Thyroid gland (tissue), 4 donors: ENCODE measurements around the gene TMEM208. TPM values are rescaled to one million over a fixed set of nuclear protein-coding genes. Genes with fewer than 3 reads are reported as not detected.

ENCODE experiments used
- DNase-seq, 2 donors: peaks; one replicate each; pipeline ENCODE4 v3.0.0-alpha.2; 2019
- H3K27ac ChIP-seq, 3 donors: fragments of 200-600 bp; sonication (generic); 1 replicate in 2 of 3; 2 replicates in 1 of 3; pipeline ENCODE4 v1.5.1; 2016 to 2019; ENCODE audit warnings: mild to moderate bottlenecking in 1 of 3, moderate library complexity in 1 of 3
- H3K27me3 ChIP-seq: fragments of 200-600 bp; sonication (generic); one replicate; pipeline ENCODE4 v1.5.1; 2019
- H3K36me3 ChIP-seq, 2 donors: fragments of 200-600 bp; sonication (generic); one replicate each; pipeline ENCODE4 v1.5.1; 2016 to 2019
- H3K4me1 ChIP-seq, 2 donors: fragments of 200-600 bp; sonication (generic); one replicate each; pipeline ENCODE4 v1.5.1; 2017 to 2019
- H3K4me3 ChIP-seq, 3 donors: fragments of 200-600 bp; sonication (generic); replicated peaks in 1 of 3; 1 replicate in 2 of 3; 2 replicates in 1 of 3; pipeline ENCODE4 v1.5.1; 2016; ENCODE audit warnings: mild to moderate bottlenecking in 1 of 3
- H3K9me3 ChIP-seq: fragments of 200-600 bp; sonication (generic); one replicate; pipeline ENCODE4 v1.5.1; 2017
- CTCF ChIP-seq, 6 experiments: fragments of 200-600 bp in 3 of 6; fragments of 450-650 bp in 3 of 6; sonication (generic) in 3 of 6; IDR thresholded peaks; one replicate each; pipeline ENCODE4 v1.5.1; 2016 to 2019; ENCODE audit warnings: antibody characterized with exemption in 6 of 6, mild to moderate bottlenecking in 2 of 6, inconsistent platforms in 1 of 6, moderate library complexity in 1 of 6
- POLR2A ChIP-seq, 2 donors: fragments of 450-650 bp; IDR thresholded peaks; one replicate each; pipeline ENCODE4 v1.6.1; 2017; ENCODE audit warnings: antibody characterized with exemption in 2 of 2, mild to moderate bottlenecking in 2 of 2, moderate library complexity in 1 of 2
- WGBS, 2 donors: methylation state at CpG; one replicate each; pipeline ENCODE4 v1.1.5; 2017; 5-methylcytosine and 5-hydroxymethylcytosine counted together
- intact Hi-C: fragments of 100-400 bp; cut with DNase I; formaldehyde crosslinking; loops from one replicate; pipeline ENCODE4 v1.15.1; 2023
- total RNA-seq, 4 donors: library from RNA; depleted of rRNA; stranded (reverse); fragments of >200 nt; gene quantifications; one replicate each; pipeline ENCODE4 v1.2.3, GENCODE V29; 2016

TMEM208 gene
- total RNA-seq, 4 donors from 2014 or later: 53.2 to 69.0 (median 58.3) TPM

- TF ChIP-seq POLR2A (IDR thresholded peaks at IDR 0.05): no peak
- no peak for TF ChIP-seq CTCF (IDR thresholded peaks at IDR 0.05)
- no peak overlapping the region for H3K27ac ChIP-seq
- no peak overlapping the region for H3K4me3 ChIP-seq
- no peaks in the 10 kb centered on the region for H3K9me3 ChIP-seq
- no peaks in the 10 kb centered on the region for H3K27me3 ChIP-seq
- peaks cover 8 to 18% of the 10 kb centered on the region in 2 donors for H3K4me1 ChIP-seq
- H3K36me3 ChIP-seq: peaks cover 30 to 32% of the 10 kb centered on the region in 2 donors
- intact Hi-C loops: no loop called here
- WGBS, 2 donors: 94 to 97% methylated on average over 27 to 33 of the region's 40 CpGs
- DNase-seq: no peak
These were observed 25.3 kb upstream of the TMEM208 start for GRCh38 chr16:67201411-67202345.

GRCh38 chr16:67202426-67202825 lies 24.5 kb upstream of the TMEM208 start:
- Histone ChIP-seq H3K27ac (no peak overlapping the region), H3K4me3 (no peak overlapping the region), H3K27me3 (no peaks in the 10 kb centered on the region), H3K36me3 (peaks cover 23 to 25% of the 10 kb centered on the region in 2 donors), H3K4me1 (peaks cover 8 to 18% of the 10 kb centered on the region in 2 donors), H3K9me3 (no peaks in the 10 kb centered on the region)
- DNase-seq: no peak
- WGBS, 2 donors: 98 to 100% methylated on average over 4 to 12 of the region's 12 CpGs
- TF ChIP-seq POLR2A (IDR thresholded peaks at IDR 0.05): no peak
- TF ChIP-seq CTCF (IDR thresholded peaks at IDR 0.05): no peak
- intact Hi-C loops: no loop called here

GRCh38 chr16:67202956-67203493 lies 23.9 kb upstream of the TMEM208 start:
- TF ChIP-seq POLR2A (IDR thresholded peaks at IDR 0.05) (no peak), CTCF (IDR thresholded peaks at IDR 0.05) (no peak)
- no peaks in the 10 kb centered on the region for H3K9me3 ChIP-seq
- H3K36me3 ChIP-seq: peaks cover 21 to 24% of the 10 kb centered on the region in 2 donors
- H3K4me3 ChIP-seq: no peak overlapping the region
- H3K4me1 ChIP-seq: peaks cover 5 to 14% of the 10 kb centered on the region in 2 donors
- 92 to 93% methylated on average over 13 to 14 of the region's 23 CpGs for WGBS, 2 donors
- no peak overlapping the region for H3K27ac ChIP-seq
- no peaks in the 10 kb centered on the region for H3K27me3 ChIP-seq
- intact Hi-C loops: no loop called here
- no peak for DNase-seq

GRCh38 chr16:67204076-67204475 lies 22.9 kb upstream of the TMEM208 start:
- intact Hi-C loops: no loop called here
- H3K9me3 ChIP-seq: no peaks in the 10 kb centered on the region
- TF ChIP-seq POLR2A (IDR thresholded peaks at IDR 0.05) (no peak), CTCF (IDR thresholded peaks at IDR 0.05) (no peak)
- DNase-seq: no peak
- no peak overlapping the region for H3K4me3 ChIP-seq
- no peaks in the 10 kb centered on the region for H3K27me3 ChIP-seq
- H3K4me1 ChIP-seq: peaks cover 0 to 6% of the 10 kb centered on the region in 2 donors
- H3K27ac ChIP-seq: no peak overlapping the region
- 60 to 82% methylated on average over 1 to 2 of the region's 4 CpGs for WGBS, 2 donors
- H3K36me3 ChIP-seq: peaks cover 21 to 24% of the 10 kb centered on the region in 2 donors
